Hippocampal formation (tissue), 2 donors: ENCODE results near the gene NOS2.
"Not testable (repeated sequence)": the region's sequence is repeated elsewhere in the genome, so short reads cannot be mapped to it uniquely, and the experiment has no call there.

Source experiments
- DNase-seq, 2 donors: peaks; one replicate each; lab custom pipeline; 2025; lab: John Stamatoyannopoulos, UW

The NOS2 gene

DNA sequence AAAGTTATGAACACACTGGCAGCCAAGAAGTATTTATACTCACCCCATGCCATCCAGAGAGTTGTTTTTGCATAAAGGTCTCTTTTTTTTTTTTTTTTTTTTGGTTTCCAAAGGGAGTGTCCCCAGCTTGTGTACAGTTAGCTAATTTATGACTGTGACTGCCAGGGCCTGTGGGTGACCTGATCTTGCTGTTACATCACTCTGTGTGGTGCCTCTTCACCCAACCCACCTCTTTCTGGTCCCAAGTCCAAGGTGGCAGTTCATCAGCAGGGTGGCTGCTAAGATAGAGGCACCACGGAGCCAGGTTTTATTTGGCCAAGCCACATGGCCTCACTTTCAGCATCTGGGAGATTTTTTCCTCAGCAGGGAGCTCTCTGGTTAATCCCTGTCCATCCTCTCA, at the start of gene NOS2:
TSS of gene NOS2 (minus strand) at position 8 of the 400 bp plus-strand sequence. CDS start 1,720 bp downstream, outside the sequence.
- DNase-seq: no peak

DNA sequence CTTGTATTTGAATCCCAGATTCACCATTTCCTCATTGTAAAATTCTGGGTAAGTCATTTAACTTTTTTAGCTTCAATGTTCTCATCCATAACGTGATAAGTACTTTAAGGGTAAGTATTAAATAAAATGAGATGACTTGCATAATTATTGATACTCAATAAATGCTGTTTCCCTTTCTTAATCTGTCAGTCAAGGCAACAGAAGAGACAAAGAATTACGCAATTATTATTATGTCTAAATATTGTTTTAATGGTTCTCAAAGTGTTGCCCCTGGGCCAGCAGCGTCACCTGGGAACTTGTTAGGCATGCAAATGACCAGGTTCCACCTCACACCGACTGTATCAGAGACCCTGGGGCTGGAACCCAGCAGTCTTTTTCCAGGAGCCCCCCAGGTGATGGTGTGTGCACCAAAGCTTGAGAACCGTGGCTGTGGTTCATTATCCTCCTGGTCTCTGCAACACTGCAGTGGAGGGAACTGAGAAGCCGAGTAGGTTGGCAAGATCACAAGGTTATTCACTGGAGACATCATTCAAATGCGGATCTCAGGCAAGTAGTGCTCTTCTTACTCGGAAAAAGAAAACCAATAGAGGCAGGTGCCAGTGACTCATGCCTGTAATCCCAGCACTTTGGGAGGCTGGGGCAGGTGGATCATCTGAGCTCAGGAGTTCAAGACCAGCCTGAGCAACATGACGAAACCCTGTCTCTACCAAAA, 49.3 kb upstream of the NOS2 start:
- no peak for DNase-seq

- no peak for DNase-seq
Observed at GRCh38 chr17:27848931-27849330, 48.6 kb upstream of the NOS2 start.

GRCh38 chr17:27846808-27847307, 46.5 kb upstream of the NOS2 start:
- not testable (repeated sequence) for DNase-seq

GRCh38 chr17:27846042-27846655, 45.8 kb upstream of the NOS2 start:
- no peak for DNase-seq

DNA sequence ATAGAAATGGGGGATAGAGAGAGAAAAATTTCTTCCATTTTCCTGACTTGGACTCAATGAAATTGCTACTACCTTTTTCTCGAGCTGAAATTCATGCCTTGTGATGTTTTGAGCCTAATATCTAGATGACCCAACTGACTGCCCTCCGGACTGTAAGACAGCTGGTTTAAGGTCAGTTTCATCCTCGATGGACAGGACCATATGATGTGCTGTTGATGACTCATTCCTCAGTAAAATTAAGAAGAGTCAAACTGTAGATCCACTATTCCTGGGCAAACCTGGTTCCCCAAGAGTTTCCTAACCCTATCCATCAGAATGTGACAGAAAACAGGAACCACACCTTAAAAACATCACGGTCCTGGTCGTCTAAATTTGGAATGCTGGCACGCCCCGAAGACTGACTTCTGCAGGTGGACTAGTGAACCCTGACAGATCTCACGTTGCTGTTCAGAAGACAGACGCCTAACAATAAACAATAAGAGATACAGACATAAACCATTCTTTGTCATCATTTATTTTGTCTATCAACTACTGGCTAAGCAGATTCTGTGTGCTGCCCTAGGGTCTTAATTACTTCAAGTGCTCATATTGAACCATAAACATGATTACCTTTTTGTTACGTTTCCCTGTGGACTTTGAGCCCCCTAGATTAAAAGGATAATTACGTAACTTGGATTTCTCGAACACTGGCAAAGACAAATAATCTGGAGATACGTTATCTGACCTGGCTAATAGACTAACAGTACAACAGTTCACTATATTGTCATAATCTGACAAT, 45.1 kb upstream of the NOS2 start:
- DNase-seq: no peak

- DNase-seq: no peak
Observed at GRCh38 chr17:27840688-27841087, 40.4 kb upstream of the NOS2 start.

- DNase-seq: not testable (repeated sequence)
Observed at GRCh38 chr17:27840406-27840678, 40.0 kb upstream of the NOS2 start.

DNA sequence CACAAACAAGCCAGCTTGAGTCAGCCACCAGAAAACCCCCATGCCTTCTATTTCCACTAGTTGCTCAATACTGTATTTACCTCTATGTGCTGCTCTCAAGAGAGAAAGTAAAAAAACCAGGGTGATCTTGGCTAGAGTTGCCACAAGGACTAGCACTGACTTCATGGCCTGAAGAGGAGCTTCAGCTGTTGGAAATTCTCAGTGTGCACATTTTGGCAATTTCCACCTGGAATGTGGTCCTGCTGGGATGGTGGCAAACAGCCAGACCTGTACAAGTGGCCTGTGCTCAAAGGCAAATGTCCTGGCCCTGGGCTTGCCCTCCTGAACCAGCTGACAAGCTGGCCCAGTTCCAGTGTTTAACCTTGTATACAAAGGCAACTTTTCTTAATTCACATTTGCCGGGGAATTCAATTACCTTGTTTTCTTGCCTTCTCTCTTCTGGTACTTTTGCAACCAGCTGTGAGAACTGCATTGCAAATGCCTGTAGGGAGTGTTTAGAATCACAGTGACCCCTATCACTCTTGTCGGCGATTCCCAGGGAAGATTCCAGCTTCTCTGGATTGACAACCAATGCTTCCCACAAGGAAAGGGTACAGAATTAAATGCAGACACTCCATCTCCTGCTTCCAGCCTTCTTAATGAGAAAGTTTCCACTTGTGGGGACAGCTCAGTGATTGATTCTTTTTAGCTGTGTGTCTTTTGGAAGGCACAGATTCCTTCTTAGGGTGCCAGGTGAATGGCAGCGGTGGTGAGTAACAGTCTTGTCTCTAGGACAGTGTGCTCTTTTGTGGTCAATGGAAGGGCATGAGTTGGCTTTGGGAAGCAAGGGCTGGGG, 39.5 kb upstream of the NOS2 start:
- DNase-seq: not testable (repeated sequence)

DNA sequence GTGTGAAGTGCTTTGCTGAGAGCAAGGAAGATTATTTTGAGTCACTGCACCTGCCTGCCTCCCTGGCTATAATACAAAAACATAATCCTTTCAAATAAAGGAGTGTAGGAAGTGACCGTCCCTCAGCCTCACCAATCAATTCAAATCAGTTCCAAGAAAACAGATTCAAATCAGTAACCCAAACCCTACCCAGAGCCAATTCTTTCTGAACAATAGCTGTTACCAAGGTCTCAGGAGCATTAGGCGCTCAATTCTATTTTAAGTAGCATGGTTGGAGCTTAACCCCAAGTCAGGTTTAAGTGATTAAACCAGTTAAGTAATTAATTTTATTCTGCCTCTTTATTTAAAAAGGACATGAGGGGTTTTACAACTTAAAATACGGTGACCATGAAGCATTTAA, 38.3 kb upstream of the NOS2 start:
- not testable (repeated sequence) for DNase-seq

GRCh38 chr17:27837769-27838168, 37.4 kb upstream of the NOS2 start:
- DNase-seq: not testable (repeated sequence)

DNA sequence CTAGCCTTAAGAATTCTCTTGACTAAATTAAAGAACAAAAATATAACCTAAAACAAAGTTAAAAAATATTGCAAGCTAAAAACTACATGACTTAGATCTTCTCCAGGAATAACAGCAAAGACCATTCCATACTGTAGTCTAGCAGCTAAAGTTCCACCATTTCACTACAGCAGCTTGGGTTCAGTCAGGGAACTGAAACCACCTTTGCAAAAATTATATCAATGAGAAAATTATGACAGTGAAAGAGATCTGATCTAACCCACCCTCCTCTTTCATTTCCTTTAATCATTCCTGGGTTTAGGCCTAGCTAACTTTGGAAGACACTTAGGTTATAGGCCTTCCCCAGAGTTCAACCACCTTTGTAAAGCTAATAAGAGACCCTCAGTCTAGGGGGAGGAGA, 36.3 kb upstream of the NOS2 start:
- DNase-seq: no peak

DNA sequence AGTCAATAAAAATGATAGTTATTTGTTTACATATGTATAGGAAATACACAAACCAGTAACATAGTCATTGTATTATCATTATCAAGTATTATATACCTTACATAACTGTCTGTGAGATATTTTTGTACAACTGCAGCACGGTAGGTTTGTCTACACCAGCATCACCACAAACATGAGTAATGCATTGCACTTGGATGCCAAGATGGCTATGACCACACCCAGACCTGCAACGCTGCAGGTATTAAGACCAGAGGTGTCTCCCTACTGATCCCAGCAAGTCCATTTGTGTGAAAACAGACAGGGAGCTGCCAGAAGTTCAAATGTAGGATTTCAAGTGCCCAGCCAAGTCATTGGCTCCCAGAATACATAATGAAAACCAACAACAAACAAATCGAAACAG, 34.2 kb upstream of the NOS2 start:
- no peak for DNase-seq

GRCh38 chr17:27832831-27833230, 32.5 kb upstream of the NOS2 start:
- DNase-seq: no peak

DNA sequence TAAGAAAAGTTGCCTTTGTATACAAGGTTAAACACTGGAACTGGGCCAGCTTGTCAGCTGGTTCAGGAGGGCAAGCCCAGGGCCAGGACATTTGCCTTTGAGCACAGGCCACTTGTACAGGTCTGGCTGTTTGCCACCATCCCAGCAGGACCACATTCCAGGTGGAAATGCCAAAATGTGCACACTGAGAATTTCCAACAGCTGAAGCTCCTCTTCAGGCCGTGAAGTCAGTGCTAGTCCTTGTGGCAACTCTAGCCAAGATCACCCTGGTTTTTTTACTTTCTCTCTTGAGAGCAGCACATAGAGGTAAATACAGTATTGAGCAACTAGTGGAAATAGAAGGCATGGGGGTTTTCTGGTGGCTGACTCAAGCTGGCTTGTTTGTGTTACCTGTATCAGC, 29.6 kb upstream of the NOS2 start:
- not testable (repeated sequence) for DNase-seq

GRCh38 chr17:27829143-27829711, 28.9 kb upstream of the NOS2 start:
- not testable (repeated sequence) for DNase-seq

DNA sequence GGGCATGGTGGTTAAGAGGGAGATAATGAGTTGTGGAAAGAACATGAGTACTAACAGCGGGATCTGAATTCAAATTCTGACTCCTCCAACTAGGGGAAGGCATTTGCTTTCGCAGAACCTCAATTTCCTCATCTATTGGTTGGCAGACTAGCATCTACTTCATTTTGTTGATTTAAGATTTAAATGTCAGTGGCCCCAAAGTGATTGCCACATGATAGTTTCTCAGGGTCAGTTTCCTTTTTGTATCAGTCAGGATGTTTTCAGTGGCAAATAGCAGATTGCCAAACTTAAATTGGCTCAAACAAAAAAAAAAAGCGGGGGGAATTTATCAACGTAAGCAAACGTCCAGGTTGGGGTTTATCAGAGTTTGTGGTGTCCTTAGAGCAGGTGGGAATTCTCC, 25.1 kb upstream of the NOS2 start:
- no peak for DNase-seq

DNA sequence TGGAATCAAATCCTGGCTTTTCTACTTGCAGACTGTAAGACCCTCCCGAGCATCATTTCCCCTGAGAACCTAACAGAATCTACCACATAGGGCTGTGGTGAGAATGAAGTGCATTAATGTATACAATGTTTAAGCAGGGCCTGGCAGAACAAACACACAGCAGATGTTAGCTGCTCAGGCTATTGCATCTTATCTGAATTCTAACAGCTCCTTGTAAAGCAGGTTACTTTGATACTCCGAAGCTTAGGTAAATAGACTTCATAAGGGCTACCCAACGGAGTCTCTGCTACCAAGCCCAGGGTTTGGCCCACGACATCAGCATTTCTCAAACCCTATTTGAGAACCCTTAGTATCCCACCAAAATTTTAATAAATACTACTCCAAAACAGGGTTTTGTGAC, 24.4 kb upstream of the NOS2 start:
- DNase-seq: no peak

DNA sequence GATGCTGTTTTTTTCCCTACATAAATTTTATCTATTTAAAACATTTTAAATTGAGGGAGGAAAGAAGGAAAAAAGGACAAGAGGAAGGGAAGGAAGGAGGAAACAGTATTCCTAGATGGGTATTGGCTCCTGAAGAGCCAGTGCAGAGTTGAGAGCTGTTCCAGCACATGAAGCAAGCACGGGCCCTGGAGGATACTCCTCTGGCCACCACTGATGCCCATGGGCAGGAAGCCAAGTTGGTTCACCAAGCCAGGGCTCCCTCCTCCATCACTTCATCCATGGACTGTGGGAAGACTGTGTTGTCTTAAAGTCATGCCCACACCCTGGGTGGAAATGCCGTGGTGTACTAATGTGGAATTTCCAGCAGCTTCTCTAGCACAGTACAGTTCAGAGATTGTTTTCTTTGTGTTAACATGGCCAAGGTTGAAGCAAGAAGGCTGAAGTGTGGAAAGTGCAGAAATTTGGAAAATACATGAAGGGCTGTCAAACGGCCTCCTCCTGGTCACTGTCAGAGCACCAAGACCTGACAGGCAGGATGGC, 23.9 kb upstream of the NOS2 start:
- DNase-seq: no peak

DNA sequence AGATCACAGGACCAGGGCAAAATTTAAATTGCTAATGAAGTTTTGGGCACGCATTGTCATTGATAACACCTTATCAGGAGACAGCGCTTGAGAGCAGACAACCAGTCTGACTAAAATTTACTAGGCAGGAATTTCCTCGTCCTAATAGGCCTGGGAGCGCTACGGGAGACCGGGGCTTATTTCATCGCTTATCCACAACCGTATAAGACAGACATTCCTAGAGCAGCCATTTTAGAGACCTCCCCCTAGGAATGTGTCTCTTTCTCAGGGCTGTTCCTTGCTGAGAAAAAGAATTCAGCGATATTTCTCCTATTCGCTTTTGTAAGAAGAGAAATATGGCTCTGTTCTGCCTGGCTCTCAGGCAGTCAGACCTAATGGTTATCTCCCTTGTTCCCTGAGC, 21.8 kb upstream of the NOS2 start:
- DNase-seq: not testable (repeated sequence)

DNA sequence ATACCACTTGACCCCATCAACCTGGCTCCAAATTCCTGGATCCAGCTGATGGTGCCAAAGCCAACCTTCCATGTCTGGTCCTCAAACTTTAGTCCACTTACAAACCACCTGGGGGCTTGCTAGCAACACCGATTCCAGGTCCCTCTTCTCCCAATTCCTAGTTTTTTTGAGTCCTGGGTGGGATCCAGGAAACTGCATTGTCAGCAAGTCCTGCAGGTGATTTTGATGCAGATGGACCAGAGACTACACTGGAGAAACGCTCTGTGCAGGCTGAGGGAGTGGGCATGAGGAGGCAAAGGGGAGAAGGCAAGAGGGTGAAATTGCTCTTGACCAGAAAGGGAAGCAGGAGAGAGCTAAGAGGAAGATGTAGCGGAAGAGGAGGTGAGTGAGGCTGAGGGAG, 21.0 kb upstream of the NOS2 start:
- no peak for DNase-seq
